ENCODE data around the gene ARHGAP45.

DNA sequence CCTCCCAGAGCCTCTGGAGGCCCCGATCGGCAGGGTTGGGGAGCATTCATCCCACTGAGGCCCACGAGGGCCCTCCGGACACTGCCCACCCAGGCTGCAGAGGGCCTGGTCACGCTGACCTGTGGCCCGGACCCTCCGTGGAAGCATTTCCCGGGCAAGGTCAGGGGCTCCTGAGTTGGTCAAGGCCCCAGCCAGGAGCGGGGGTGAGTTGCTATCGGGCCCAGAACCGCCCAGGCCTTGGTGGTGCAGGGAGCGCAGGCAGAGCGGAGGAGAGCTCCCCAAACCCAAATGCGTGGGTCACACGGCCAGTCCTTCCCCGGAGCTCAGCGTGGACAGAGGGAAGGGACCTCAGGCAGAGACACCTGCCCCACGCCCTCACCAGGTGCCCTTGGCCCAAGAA is 62.6 kb downstream of the ARHGAP45 start:
- TF ChIP-seq, protein P1, sequence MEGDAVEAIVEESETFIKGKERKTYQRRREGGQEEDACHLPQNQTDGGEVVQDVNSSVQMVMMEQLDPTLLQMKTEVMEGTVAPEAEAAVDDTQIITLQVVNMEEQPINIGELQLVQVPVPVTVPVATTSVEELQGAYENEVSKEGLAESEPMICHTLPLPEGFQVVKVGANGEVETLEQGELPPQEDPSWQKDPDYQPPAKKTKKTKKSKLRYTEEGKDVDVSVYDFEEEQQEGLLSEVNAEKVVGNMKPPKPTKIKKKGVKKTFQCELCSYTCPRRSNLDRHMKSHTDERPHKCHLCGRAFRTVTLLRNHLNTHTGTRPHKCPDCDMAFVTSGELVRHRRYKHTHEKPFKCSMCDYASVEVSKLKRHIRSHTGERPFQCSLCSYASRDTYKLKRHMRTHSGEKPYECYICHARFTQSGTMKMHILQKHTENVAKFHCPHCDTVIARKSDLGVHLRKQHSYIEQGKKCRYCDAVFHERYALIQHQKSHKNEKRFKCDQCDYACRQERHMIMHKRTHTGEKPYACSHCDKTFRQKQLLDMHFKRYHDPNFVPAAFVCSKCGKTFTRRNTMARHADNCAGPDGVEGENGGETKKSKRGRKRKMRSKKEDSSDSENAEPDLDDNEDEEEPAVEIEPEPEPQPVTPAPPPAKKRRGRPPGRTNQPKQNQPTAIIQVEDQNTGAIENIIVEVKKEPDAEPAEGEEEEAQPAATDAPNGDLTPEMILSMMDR (IDR thresholded peaks at IDR 0.05; ENCODE audit: insufficient read depth, low read depth, low read length), result no peak
- TF ChIP-seq EZH2 (IDR thresholded peaks at IDR 0.05; ENCODE audit: insufficient read depth, low read length), result no peak

Data from astrocyte (in vitro differentiated cells and primary cell).